Gastrocnemius medialis (tissue), 4 donors: ENCODE measurements around the gene USP2.

Experiments
- CTCF ChIP-seq, 5 experiments: fragments of 450-650 bp in 3 of 5; fragments of 200-600 bp in 2 of 5; sonication (generic) in 2 of 5; IDR thresholded peaks in 4 of 5; conservative IDR thresholded peaks in 1 of 5; 1 replicate in 4 of 5; 2 replicates in 1 of 5; pipeline ENCODE4 v1.5.1; 2016 to 2019; ENCODE audit warnings: antibody characterized with exemption in 5 of 5, mild to moderate bottlenecking in 3 of 5, moderate library complexity in 3 of 5
- POLR2A ChIP-seq, 2 donors: fragments of 450-650 bp; IDR thresholded peaks; one replicate each; pipeline ENCODE4 v1.6.1; 2017; ENCODE audit warnings: antibody characterized with exemption in 2 of 2, mild to moderate bottlenecking in 2 of 2, moderate library complexity in 2 of 2

GRCh38 chr11:119422809-119423508 lies 41.5 kb upstream of the USP2 start, which contains the start of gene THY1:
- TF ChIP-seq POLR2A (IDR thresholded peaks at IDR 0.05) (no peak), CTCF (IDR thresholded peaks at IDR 0.05 in 4 of 5, conservative IDR thresholded peaks at IDR 0.05 in 1 of 5) (no peak)
